ENCODE measurements around the gene GOLT1A. TPM values are rescaled to one million over a fixed set of nuclear protein-coding genes. Genes with fewer than 3 reads are reported as not detected.

GOLT1A gene
- total RNA-seq, 3 donors from 2014 or later, result 2.5 to 11.4 (median 3.9) TPM

DNA sequence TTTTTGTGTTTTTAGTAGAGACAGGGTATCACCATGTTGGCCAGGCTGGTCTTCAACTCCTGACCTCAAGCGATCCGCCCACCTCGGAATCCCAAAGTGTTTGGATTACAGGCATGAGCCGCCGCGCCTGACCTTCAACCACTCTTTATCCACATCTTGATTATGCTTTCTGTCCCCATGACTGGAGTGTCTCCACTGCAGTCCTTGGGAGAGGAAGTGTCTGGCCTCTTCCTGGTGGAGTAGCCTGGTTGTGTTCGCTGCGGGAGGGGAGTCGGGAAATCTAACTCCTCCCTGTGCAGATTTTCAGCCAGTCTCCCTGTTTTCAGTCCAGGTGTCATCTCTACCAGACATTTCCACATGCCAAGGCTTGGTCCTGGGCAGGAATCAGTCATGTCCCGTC is 27.2 kb downstream of the GOLT1A start:
- ATAC-seq (no peak), DNase-seq (no peak)
- no peaks in the 10 kb centered on the region for H3K4me1 ChIP-seq (ENCODE audit: low read depth)
- intact Hi-C loops (cut with DNase I, micrococcal nuclease), result no loop called here
- no peaks in the 10 kb centered on the region for H3K36me3 ChIP-seq (ENCODE audit: low read depth)
- H3K4me3 ChIP-seq, result no peak overlapping the region
- no peaks in the 10 kb centered on the region for H3K9me3 ChIP-seq
- no peak for TF ChIP-seq CTCF (IDR thresholded peaks at IDR 0.05)

DNA sequence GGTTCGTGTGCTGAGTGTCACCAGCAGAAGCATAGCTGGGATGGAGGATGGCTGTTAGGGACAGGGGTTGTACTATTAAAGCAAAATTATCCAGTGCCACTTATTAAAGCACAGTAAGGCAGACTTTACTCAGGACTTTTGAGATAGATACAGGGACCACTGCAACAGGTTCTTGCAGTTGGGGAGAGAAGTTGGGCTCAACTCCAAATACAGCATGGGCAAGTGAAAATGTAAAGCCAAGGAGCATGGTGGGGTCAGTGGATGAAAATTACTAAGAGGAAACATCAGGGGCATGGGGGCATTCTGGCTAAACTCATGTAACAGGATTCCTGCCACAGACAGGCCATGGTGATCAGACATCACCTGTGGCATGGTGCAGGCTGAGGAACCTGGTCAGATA is 32.7 kb downstream of the GOLT1A start:
- no peak for ATAC-seq
- Histone ChIP-seq H3K4me1 (ENCODE audit: low read depth) (no peaks in the 10 kb centered on the region), H3K9me3 (no peaks in the 10 kb centered on the region), H3K4me3 (no peak overlapping the region), H3K36me3 (ENCODE audit: low read depth) (no peaks in the 10 kb centered on the region)
- no peak for DNase-seq
- no peak for TF ChIP-seq CTCF (IDR thresholded peaks at IDR 0.05)
- intact Hi-C loops (cut with DNase I, micrococcal nuclease), result no loop called here

DNA sequence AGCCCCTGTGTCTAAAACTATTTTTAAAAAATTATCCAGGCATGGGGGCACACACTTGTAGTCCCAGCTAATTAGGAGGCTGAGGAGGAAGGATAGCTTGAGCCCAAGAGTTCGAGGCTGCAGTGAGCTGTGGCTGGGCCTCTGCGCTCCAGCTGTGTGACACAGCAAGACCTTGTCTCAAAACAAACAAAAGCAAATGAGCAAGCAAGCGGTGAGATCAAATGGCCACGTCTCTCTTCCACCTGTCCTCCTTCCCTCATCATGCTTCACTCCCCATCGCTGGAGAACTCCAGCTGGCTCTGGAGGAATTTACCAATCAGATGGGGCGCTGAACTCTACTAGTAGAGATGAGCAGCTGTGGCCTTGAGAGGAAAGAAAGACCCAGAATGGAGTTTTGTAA is 33.7 kb downstream of the GOLT1A start:
- no peaks in the 10 kb centered on the region for H3K9me3 ChIP-seq
- H3K4me3 ChIP-seq, result no peak overlapping the region
- ATAC-seq (no peak), DNase-seq (no peak)
- intact Hi-C loops (cut with DNase I, micrococcal nuclease), result no loop called here
- no peaks in the 10 kb centered on the region for H3K4me1 ChIP-seq (ENCODE audit: low read depth)
- TF ChIP-seq CTCF (IDR thresholded peaks at IDR 0.05), result no peak
- no peaks in the 10 kb centered on the region for H3K36me3 ChIP-seq (ENCODE audit: low read depth)

DNA sequence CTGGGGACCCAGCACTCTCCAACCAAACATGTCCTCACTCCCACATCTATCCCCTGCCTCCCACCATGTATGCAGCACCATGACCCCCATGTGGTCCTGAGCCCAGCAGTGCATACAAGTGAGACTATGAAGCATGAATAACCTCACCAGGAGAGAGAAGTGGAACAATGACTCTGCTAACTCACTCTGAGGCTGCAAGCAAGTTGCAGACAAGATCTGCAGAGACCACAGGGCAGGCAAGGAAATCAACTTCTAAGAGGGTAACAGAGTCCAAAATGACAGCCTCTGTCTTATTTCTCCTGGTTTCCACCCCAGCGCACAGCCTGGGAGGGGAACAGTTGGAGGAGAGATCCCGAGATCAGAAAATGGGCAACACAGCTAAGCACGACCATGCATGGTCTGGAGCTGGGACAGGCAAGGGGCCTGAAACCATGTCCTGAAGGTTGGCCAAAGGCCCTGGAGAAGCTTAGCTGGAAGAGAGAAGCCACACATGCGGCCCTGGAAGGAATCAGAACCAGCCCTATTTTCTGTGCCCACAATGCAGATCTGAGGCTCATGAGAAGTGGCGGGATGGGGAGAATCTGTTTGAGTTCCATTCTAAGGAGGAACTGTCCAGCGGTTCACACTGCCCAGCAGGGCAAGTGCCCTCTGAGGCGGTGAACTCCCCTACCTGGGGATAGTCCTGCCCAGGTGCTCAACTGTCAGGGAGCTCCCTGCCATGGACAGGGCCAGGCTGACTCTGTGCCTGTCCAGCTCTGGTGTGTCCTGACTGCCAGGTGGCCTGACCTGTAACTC is 35.1 kb downstream of the GOLT1A start:
- ATAC-seq (no peak), DNase-seq (no peak)
- H3K9me3 ChIP-seq, result no peaks in the 10 kb centered on the region
- no peaks in the 10 kb centered on the region for H3K36me3 ChIP-seq (ENCODE audit: low read depth)
- H3K4me3 ChIP-seq, result no peak overlapping the region
- no peaks in the 10 kb centered on the region for H3K4me1 ChIP-seq (ENCODE audit: low read depth)
- no peak for TF ChIP-seq CTCF (IDR thresholded peaks at IDR 0.05)
- intact Hi-C loops (cut with DNase I, micrococcal nuclease), result no loop called here

- TF ChIP-seq CTCF (IDR thresholded peaks at IDR 0.05), result no peak
- Histone ChIP-seq H3K36me3 (ENCODE audit: low read depth) (no peaks in the 10 kb centered on the region), H3K4me3 (no peak overlapping the region), H3K4me1 (ENCODE audit: low read depth) (no peaks in the 10 kb centered on the region), H3K9me3 (no peaks in the 10 kb centered on the region)
- intact Hi-C loops (cut with DNase I, micrococcal nuclease), result no loop called here
- no peak for DNase-seq
- ATAC-seq, result peak; percentile 65
Measured at GRCh38 chr1:204177133-204177532, 36.7 kb downstream of the GOLT1A start.
